SK-N-SH treated with all-trans-retinoic acid at 6 μM for 48 hours (cell line): Measurements from ENCODE around the gene AFG1L.

Experiments used
- CREB5 ChIP-seq: fragments of 250-450 bp; sonication (Bioruptor Pico); IDR thresholded peaks from 2 replicates; pipeline ENCODE4 v1.5.1; 2020; ENCODE audit warnings: low read depth, mild to moderate bottlenecking, moderate library complexity
- ESRRG ChIP-seq: fragments of 250-450 bp; sonication (Bioruptor Pico); IDR thresholded peaks from 2 replicates; pipeline ENCODE4 v1.6.1; 2021; ENCODE audit warnings: mild to moderate bottlenecking
- PATZ1 ChIP-seq: fragments of 250-450 bp; sonication (Bioruptor Pico); IDR thresholded peaks from 2 replicates; pipeline ENCODE4 v1.8.0; 2020; ENCODE audit warnings: mild to moderate bottlenecking, moderate library complexity, borderline replicate concordance
- PPARA ChIP-seq: fragments of 250-450 bp; sonication (Bioruptor Pico); IDR thresholded peaks from 2 replicates; pipeline ENCODE4 v1.5.0; 2020; ENCODE audit warnings: mild to moderate bottlenecking, borderline replicate concordance
- RARB ChIP-seq: fragments of 250-450 bp; sonication (Bioruptor Pico); IDR thresholded peaks from 2 replicates; pipeline ENCODE4 v1.8.0; 2021; ENCODE audit warnings: mild to moderate bottlenecking, moderate library complexity
- TCF4 ChIP-seq: fragments of 250-450 bp; sonication (Bioruptor Pico); IDR thresholded peaks from 2 replicates; pipeline ENCODE4 v1.8.0; 2021; ENCODE audit warnings: mild to moderate bottlenecking, moderate library complexity, borderline replicate concordance
- ZFP30 ChIP-seq: fragments of 450-650 bp; formaldehyde crosslinking; IDR thresholded peaks from 2 replicates; pipeline ENCODE4 v1.5.0; 2022; ENCODE audit warnings: mild to moderate bottlenecking, moderate library complexity
- ZNF70 ChIP-seq: fragments of 450-650 bp; formaldehyde crosslinking; IDR thresholded peaks from 2 replicates; pipeline ENCODE4 v1.5.0; 2020; ENCODE audit warnings: mild to moderate bottlenecking, moderate library complexity
- ZNF8 ChIP-seq: fragments of 450-650 bp; formaldehyde crosslinking; IDR thresholded peaks from 2 replicates; pipeline ENCODE4 v1.5.0; 2020; ENCODE audit warnings: mild to moderate bottlenecking, moderate library complexity

- TF ChIP-seq CREB5 (CRISPR knock-in tag) = no peak
- no peak for TF ChIP-seq ZFP30 (CRISPR knock-in tag)
- TF ChIP-seq ZNF8 = no peak
- TF ChIP-seq ESRRG (CRISPR knock-in tag) = no peak
- TF ChIP-seq RARB (CRISPR knock-in tag) = no peak
- no peak for TF ChIP-seq TCF4 (CRISPR knock-in tag)
- no peak for TF ChIP-seq PPARA (CRISPR knock-in tag)
- TF ChIP-seq PATZ1 (CRISPR knock-in tag) = peak; percentile 53; the same call in 1 of the 2 replicates
- TF ChIP-seq ZNF70 = no peak
These were observed 265.8 kb downstream of the AFG1L start, which contains the start of gene FOXO3 for GRCh38 chr6:108560463-108561308.
